CD4-positive, alpha-beta T cell treated with Interleukin-15 for 1 hour (primary cell): Measurements from ENCODE around the gene TYSND1.
"Not testable (repeated sequence)": the region's sequence is repeated elsewhere in the genome, so short reads cannot be mapped to it uniquely, and the experiment has no call there.

Source experiments
- DNase-seq: peaks from one replicate; pipeline ENCODE4 v3.0.0-alpha.2; 2020

The TYSND1 gene

DNA sequence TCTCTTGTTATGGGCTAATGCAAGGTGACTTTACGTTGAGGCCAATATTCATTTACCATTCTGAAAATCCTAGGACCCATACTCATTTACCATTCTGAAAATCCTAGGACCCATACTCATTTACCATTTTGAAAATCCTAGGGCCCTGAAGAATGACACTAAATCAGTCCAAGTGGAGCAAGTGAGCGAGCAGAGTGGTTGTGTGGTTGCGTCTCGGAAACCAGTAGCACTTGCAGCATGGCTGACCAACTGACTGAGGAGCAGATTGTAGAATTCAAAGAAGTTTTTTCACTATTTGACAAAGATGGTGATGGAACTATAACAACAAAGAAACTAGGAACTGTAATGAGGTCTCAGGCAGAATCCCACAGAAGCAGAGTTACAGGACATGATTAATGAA lies 16.9 kb upstream of the TYSND1 start:
- DNase-seq: no peak

DNA sequence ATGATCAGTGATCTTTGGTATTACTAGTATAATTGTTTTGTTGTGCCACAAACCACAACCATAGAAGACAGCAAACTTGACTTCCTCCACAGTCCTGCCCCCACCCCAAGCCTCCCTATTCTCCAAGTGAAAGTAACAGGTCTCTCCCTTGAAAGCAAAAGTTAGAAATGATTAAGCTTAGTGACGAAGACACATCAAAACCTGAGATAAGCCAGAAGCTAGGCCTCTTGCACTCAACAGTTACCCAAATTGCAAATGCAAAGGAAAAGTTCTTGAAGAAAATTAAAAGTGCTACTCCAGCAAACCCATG lies 16.3 kb upstream of the TYSND1 start:
- peak; percentile 40 for DNase-seq

DNA sequence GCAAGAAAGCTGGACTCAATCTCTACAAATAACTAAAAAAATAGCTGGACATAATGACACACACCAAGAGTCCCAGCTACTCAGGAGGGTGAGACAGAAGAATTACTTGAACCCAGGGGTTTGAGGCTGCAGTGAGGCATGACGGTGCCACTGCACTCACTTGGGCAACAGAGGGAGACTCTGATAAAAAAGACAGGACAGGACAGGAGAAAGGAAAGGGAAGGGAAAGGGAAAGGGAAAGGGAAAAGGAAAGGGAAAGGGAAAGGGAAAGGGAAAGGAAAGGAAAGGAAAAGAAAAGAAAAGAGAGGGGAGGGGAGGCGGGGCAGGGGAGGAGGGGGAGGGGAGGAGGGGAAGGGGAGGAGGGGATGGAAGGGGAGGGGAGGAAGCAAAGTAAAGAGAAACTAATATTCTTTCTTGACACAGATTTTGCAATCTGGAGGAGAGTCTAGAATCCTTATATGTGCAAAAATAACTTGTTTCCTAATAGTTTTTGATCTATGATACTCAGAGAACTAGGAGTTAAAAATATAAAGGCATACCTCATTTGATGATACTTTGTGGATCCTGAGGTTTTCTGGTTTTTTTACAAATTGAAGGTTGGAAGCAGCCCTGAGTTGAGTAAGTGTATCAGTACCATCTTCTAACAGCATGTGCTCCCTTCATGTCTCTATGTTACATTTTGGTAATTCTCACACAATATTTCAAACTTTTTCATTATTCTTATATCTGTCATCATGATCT lies 15.8 kb upstream of the TYSND1 start:
- no peak for DNase-seq

DNA sequence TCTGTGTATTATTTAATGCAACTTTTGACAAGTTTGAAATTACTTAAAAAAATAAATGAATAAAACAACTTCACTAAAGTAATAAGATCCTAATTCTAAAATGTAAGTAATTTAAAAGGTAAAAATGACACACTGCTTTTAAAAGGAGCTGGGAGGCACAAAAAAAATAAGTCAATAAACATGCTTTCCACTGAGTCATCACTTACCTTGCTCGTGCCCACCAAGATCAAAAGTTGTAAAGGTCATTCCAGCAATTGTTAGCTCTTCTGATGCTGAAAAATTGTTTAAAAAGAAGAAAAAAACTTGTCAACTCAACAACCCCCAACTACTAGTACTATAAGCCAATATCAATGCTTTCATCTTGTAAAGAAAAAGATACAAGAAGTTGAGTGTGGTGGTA lies 14.3 kb upstream of the TYSND1 start:
- no peak for DNase-seq

DNA sequence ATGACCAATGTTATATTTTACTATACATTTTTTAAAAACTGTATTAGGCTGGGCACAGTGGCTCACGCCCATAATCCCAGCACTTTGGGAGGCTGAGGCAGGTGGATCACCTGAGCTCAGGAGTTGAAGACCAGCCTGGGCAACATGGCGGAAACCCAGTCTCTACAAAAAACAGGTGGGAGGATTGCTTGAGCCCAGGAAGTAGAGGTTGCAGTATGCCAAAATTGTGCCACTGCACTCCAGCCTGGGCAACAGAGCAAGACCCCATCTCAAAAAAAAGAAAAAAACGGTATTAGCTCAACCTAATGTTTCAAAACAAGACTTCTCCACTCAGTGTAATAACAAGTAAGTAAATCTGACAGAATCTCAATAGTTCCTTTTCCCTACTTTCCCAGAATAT lies 12.9 kb upstream of the TYSND1 start:
- DNase-seq: not testable (repeated sequence)

DNA sequence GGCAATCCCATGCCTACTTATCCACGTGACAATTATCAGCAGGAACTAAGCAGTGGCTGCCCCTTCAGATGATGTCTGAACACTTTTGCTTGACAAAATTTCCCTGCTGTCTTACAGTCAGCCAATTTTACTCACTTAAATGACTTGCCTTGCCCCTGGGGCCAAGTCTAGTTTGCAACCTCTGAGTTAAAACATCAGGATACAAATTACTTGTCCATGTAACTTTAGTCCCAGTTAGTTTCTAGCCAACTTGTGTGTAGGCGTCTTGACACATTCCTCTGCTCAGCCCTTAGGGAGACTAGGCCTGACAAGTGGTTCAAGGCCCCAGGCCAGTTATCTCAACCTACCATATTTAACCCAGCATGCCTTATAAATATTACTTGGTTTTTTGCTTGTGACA lies 11.6 kb upstream of the TYSND1 start:
- no peak for DNase-seq

DNA sequence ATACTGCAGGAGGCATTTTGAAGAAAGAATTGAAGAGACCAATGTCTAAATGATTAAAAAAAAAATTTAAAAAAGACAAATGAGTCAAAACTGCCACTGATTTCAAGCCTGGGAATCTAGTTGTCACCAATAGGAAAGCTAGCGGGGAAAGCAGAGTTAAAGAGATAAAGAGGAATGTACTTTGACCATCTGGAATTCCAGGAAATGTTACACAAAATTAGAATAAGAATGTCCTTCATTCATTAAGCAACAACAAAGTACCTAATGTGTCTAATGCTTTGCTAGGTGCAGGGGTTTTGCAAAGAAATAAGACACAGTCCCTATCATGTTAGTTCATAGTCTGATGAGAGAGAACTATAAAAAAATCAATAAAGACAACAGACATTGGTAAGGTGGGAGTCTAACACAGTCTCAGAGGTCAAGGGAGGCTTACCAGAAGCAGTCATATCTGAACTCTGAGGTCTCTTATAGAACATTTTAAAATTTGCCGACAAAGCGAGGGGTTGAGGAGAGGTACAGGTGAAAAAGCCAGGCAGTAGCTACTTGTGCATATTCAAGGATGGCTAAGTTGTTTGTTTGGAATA lies 8.8 kb upstream of the TYSND1 start:
- DNase-seq: no peak

DNA sequence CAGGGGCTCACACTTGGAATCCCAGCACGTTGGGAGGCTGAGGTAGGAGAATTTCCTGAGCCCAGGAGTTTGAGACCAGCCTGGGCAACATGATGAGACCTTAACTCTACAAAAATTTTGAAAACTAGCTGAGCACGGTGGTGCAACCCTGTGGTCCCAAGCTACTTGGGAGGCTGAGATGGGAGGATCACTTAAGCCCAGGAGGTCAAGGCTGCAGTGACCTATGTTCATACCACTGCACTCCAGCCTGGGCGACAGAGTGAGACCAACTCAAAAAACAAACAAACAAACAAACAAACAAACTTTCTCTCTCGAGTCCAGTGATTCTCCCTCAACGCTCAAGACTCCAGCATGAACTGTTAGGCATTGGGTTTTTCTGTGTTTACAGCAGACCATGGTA lies 2.0 kb upstream of the TYSND1 start:
- no peak for DNase-seq

DNA sequence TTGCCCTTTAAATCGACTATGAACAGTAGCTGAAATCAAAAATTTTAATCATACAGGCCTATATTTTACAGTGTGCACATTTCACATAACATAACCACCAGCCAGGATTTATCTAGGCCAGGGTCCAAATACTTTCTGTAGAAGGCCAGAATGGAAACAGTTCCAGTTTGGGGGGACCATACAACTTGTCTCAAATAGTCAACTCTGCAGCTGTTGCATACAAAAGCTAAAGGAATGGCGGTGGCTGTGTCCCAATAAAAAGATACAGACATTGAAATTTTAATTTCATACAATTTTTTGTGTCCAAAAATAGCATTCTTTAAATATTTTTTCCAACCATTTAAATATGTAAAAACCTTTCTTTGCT lies 742 bp upstream of the TYSND1 start:
- no peak for DNase-seq

DNA sequence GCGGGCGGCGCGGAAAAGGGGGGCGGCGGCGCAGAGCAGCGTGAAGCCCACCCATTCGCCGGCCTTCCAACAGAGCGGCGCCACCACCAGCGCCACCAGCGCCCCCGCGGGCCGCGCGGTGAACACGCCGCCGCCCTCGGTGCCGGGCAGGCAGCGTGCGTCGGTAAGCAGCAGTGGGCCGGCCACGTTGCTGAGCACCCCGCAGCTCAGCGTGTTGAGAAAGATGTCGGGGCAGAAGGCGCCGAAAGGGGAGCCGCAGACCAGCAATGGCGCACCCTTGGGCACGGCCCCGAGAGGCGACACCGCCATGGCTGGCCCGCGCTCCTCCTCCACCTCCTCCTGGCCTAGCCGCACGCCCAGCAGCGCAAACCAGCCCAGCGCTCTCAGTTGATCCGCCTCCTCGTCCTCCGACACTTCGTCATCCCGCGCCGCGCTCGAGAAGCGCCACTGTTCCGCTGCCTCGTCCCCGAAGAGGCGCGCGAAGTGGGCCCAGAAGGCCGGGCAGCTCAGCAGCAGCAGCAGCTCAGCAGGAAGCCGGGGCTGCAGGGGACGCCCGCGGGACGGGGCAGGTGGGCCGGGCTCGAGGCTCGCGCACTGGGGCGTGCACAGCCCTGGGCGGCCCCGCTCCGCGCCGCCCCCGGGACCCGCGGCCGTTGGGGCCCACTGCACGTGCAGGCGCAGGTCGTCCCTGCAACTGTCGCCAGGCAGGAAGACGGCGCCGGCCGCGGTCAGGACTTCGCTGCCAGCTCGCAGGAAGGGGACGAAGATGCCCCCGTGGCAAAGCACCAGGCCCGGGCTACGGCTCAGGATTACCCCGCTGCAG lies 623 bp downstream of the TYSND1 start:
- peak; percentile 73 for DNase-seq

DNA sequence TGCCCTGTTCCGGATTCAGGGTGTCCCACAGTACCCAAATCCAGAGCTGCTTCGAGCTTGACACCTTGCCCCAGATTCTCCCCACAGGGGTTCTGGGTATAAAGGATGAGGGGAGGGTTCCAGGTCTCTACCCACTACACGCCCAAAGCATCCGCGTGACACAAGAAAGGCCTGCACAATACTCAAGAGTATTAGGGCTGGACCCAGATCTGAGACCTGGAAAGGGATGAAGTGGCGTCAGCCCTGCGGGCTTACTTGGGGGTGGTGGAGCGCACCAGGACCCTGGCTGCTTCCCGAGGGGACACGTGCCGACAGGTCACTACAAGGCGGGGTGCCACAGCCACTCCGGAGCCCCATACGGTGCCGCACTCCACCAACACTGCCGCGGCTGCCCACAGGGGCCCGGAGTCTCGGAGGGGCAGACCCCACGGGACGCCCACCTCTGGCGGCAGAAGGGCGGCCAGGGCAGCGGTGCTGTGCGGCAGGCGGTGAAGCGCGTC lies 1.3 kb downstream of the TYSND1 start:
- no peak for DNase-seq

DNA sequence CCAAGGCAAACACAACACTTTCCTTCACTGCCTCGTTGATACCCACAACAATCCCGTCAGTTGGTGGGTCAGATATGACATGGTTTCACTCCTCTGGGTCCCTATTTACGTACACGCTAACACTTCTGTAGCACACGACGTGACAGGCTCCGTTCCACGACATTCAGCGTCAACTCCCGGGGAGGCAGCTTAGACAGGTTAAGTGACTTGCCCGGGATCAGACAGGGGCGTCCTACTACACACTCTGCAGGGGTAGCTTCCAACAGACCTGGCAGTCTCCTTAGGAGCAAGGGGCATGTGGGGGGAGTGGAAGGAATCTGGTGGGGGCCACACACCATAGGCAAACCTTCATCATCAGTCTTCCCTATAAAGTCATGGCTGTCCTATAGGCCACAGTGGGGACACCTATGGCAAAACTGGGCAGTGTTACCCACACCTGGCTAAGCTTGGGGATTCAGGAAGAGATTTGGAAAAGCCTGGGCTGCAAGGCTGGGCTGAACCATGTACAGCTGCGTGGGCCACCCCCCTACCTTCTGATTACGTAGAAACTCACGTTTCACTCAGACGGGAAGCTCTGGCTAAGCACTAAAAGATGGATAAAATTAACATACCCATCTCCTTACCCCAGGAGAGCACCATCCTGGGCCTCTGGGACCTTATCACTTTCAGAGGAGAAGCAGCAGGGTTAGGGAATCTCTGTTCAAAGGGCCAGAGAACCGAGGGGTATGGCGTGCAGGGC lies 2.0 kb downstream of the TYSND1 start:
- no peak for DNase-seq

DNA sequence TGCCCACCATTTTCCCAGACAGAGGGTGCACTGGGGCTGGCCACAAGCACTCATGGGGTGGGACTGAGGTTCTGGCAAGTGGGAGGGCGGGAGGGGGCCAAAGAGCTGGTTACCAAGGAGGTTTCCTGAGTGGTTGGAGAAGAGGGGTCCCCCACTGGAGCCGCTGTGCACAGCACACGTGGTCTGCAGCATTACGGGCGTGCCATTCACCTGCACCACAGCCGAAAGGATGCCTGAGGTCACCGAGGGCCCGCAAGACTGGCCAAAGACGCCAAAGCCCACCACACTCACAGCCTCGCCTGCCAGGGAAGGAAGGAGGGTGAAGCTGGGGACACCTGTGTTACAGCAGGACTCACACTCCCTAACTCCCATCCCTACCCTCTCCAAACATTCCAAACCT lies 3.9 kb downstream of the TYSND1 start:
- no peak for DNase-seq

DNA sequence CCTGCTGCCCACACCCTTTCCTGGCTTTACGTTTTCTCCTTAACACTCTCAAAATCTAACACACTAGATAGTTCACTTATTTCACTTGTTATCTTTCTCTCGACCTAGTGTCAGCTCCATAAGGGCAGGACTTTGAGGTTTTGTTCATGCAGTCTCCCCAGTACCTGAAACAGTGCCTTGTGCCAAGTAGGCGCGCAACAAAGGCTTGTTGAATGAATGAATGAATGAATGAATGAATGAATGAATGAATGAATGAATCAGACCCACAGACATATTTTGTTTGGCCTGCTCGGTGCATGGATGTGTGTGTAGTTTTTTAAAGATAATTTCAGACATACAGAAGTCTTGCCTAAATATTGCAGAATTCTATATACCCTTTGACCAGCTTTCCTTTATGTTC lies 6.2 kb downstream of the TYSND1 start:
- DNase-seq: no peak

DNA sequence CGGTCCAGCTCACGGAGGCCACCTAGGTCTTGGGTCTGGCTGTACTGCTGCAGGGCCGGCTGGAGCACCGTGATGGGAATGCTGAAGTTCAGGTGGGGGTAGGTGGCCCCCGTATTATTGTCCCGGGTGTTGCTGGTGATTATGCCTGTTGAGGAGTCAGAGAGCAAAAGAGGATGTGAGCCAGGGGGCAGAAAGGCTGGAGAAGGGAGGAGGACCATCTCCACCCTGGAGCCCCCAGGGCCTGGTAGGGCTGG lies 6.6 kb downstream of the TYSND1 start:
- DNase-seq: no peak

DNA sequence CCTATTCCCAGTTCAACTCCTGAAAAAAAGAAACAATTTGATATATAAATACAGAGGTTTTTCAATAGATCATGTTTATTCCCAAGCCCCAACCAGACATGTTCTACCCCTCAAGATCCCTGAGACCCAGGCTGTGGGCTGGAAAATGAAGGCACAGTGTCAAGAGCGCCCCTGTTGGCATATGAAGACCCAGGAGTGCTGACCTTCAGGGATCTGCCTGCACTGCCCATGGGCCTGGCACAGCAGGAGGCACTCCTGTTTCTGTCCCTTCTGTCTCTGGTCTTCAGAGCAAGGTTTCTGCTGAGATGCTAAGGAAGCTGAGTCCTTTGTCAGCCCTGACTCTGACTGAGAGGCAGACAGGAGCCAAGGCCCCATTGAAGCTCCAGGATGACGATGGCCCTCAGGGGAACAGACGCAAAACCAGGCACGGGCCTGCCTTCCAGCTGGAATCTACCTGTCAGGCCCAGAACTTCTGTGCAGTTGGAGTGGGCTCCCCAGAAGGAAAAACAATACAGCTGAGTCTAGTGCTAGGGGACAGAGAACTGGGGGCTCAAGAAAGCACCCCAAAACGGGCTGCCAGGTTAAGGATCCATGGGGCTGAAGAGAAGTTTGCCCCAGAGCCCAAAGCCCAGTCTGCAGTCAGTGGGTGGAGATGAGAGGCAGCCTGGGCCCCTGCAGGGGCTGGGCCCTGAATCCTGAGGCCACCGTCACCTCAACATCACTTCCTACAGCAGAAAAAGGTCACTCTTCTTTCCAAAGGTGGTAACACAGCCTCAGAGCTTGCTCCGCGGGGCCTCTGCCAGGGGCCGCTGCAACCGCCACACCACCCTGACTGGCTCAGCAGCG lies 7.1 kb downstream of the TYSND1 start:
- DNase-seq: no peak

DNA sequence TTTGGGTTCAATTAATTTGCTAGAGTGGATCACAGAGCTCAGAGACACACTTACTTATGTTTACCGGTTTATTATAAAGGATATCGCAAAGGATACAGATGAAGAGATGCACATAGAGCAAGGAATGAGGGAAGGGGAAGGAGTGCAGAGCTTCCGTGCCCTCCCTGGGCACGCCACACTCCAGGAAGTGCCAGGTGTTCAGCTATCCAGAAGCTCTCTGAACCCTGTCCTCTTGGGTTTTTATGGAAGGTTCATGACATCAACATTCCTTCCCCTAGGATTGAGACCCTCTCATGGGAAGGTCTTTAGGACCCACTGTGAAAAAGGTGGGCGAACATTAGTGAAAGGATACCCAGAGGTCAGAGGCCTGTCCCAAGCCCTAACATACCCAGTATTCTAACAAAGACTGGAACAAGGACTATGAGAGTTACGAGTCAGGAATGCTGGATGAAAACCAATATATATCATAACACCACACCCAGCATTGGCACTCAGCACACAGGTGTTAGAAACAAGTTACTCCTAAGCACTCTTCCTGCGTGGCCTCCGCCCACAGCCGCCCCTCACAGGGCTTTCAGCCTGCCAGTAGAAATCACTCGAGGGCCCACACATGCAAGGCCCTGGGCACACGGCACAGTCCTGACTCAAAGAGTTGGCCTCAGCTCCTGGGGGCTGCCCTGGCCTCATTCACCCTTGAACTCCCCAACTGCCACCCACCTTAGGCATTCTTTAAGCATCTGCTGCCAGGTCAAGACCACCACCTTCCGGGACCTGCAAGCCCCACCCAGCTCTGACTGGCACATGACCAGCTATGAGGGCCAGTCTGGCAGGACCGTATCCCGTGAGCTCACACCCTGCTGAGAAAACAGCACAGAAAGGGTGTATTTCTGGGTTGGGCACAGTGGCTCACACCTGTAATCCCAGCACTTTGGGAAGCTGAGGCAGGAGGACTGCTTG lies 8.3 kb downstream of the TYSND1 start:
- DNase-seq: no peak

DNA sequence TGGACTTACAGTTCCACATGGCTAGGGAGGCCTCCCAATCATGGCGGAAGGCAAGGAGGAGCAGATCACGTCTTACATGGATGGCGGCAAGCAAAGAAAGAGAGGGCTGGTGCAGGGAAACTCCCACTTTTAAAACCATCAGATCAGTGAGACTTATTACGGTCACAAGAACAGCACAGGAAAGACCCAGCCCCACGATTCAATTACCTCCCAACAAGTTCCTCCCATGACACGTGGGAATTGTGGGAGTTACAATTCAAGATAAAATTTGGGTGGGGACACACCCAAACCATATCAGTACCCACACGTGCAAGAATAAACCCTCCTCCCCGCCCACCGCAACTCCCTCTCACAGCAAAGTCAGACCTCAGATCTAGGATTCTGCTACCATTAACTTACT lies 9.4 kb downstream of the TYSND1 start:
- DNase-seq: no peak

DNA sequence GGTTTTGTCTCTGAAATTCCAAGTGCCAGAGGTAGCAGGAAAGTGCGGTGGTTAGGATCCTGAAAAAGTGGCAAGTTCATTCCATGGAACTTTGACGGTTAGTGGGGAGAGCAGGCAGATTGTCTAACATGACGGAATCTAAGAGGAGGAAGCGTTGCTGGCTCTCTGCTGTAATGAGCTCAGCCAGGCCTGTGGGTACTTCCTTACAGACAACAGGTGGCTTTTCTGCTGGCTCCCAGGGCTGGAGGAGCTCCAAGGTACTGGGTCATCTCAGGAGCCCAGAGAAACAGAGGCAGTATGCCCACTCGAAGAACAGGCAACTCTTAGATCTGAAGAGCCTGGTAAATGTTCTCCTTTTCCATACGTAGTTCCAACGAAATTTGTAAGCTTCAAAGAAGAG lies 10.8 kb downstream of the TYSND1 start:
- DNase-seq: no peak

DNA sequence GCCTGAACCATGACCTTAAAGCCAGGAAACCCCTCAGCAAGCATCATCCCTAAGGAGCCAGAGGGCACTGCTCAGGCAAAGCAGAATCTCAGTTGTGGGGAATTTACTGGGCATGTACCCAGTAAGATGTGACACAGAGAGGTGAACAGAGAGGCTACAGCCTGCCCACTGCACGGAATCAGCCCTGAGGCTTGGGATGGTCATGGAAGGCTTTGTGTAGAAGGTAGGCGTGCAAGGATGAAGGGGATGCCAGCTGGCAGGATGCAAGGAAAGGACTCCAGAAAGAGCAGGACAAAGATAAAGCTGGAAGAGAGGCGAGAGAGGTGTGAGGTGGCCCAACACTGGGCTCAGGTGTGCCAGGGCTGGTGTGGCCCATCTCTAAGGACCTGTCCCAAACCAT lies 11.5 kb downstream of the TYSND1 start:
- DNase-seq: no peak
